Measurements from ENCODE around the gene ADGRG4.

Gene ADGRG4

DNA sequence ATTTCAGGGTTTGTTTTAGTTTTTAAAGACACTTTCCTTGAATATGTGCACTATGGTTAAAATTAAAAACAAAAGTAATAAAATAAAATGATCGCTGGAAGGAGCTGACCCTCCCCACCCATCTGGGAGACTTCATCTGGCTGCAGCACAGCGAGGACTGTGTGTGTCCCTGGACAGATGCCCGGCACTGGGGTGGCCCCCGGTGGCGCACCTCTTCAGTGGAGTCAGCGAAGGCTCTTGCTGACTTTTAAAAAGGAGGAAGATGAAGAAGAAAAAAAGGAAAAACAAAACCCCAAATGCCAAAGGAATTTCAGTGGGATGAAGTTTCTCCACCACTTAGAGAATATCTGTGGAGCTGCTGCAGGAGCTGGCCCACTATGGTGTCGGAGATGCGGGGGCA lies 5.4 kb upstream of the ADGRG4 start:
- Histone ChIP-seq H3K14ac (ENCODE audit: low read length in 2 of 2) (no peak overlapping the region), H3K4me3 (ENCODE audit: insufficient read depth in 1 of 2, low read depth in 1 of 2, low read length in 2 of 2) (no peak overlapping the region), H2BK15ac (ENCODE audit: low read depth, poor library complexity, severe bottlenecking) (no peak overlapping the region), H4K8ac (ENCODE audit: low read length) (no peak overlapping the region), H2BK120ac (ENCODE audit: low read depth, low read length) (no peak overlapping the region), H2AFZ (ENCODE audit: low read depth, low read length) (no peak overlapping the region), H3K27me3 (ENCODE audit: control insufficient read depth in 1 of 2, insufficient read depth in 1 of 2, low read length in 2 of 2) (peaks cover 3 to 10% of the 10 kb centered on the region in 2 experiments), H2BK12ac (ENCODE audit: low read length in 2 of 2) (no peak overlapping the region), H3K79me1 (replicated peaks; ENCODE audit: low read length, poor library complexity, severe bottlenecking) (no peaks in the 10 kb centered on the region), H3K27ac (ENCODE audit: low read length, poor library complexity, severe bottlenecking) (no peak overlapping the region), H3K9me3 (ENCODE audit: control insufficient read depth, low read length) (no peaks in the 10 kb centered on the region), H3K4me1 (ENCODE audit: control insufficient read depth, insufficient read depth, low read depth, low read length) (no peaks in the 10 kb centered on the region), H2BK5ac (ENCODE audit: low read depth, low read length, poor library complexity, severe bottlenecking) (no peak overlapping the region), H3K23ac (ENCODE audit: low read length in 2 of 2) (no peak overlapping the region), H3K4ac (ENCODE audit: low read depth in 1 of 2, low read length in 2 of 2) (no peak overlapping the region), H3K36me3 (ENCODE audit: control insufficient read depth in 1 of 2, insufficient read depth in 2 of 2, low read depth in 1 of 2, low read length in 2 of 2) (no peaks in the 10 kb centered on the region), H3K4me2 (ENCODE audit: low read length, poor library complexity, severe bottlenecking) (no peak overlapping the region), H4K91ac (ENCODE audit: low read length) (no peak overlapping the region), H2AK5ac (ENCODE audit: low read length, severe bottlenecking) (no peak overlapping the region), H3K18ac (ENCODE audit: low read depth in 1 of 2, low read length in 2 of 2) (no peak overlapping the region), H3K9ac (ENCODE audit: low read length) (no peak overlapping the region)
- WGBS: 100% methylated on average over 2 of the region's 8 CpGs
- DNase-seq: no peak

GRCh38 chrX:136303041-136303440 lies 2.3 kb downstream of the ADGRG4 start:
- H2AFZ ChIP-seq (ENCODE audit: low read depth, low read length): no peak overlapping the region
- 92% methylated on average over 2 of the region's 3 CpGs for WGBS
- no peak for DNase-seq

DNA sequence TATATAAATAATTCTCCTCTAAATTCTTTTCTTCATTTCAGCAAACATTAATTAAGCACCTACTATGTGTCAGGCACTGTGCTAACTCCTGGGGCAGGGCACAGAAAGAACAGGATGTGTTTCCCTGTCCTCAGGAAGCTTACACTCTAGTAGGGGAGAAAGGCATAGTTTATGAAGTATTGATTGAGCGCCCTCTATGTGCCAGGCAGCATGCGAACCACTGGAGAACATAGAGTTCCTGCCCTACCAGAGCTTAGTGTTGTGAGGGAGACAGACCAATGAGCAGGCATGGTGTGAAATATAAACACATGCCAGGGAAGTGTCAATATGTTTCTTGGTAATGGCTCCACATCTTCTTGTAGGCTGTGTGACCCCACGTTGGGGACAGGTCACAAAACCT lies 3.7 kb downstream of the ADGRG4 start:
- H3K79me1 ChIP-seq (replicated peaks; ENCODE audit: low read length, poor library complexity, severe bottlenecking): no peaks in the 10 kb centered on the region
- H3K14ac ChIP-seq (ENCODE audit: low read length in 2 of 2): no peak overlapping the region
- DNase-seq: no peak
- H3K36me3 ChIP-seq (ENCODE audit: control insufficient read depth in 1 of 2, insufficient read depth in 2 of 2, low read depth in 1 of 2, low read length in 2 of 2): no peaks in the 10 kb centered on the region
- H3K4ac ChIP-seq (ENCODE audit: low read depth in 1 of 2, low read length in 2 of 2): no peak overlapping the region
- H3K9me3 ChIP-seq (ENCODE audit: control insufficient read depth, low read length): no peaks in the 10 kb centered on the region
- no peak overlapping the region for H3K4me3 ChIP-seq (ENCODE audit: insufficient read depth in 1 of 2, low read depth in 1 of 2, low read length in 2 of 2)
- WGBS: 80% methylated on average over 3 of the region's 3 CpGs
- H4K8ac ChIP-seq (ENCODE audit: low read length): no peak overlapping the region
- H3K9ac ChIP-seq (ENCODE audit: low read length): no peak overlapping the region
- no peak overlapping the region for H2BK12ac ChIP-seq (ENCODE audit: low read length in 2 of 2)
- peaks cover 0 to 23% of the 10 kb centered on the region in 2 experiments for H3K27me3 ChIP-seq (ENCODE audit: control insufficient read depth in 1 of 2, insufficient read depth in 1 of 2, low read length in 2 of 2)
- H3K4me2 ChIP-seq (ENCODE audit: low read length, poor library complexity, severe bottlenecking): no peak overlapping the region
- H2AFZ ChIP-seq (ENCODE audit: low read depth, low read length): no peak overlapping the region
- no peak overlapping the region for H2BK120ac ChIP-seq (ENCODE audit: low read depth, low read length)
- H3K27ac ChIP-seq (ENCODE audit: low read length, poor library complexity, severe bottlenecking): no peak overlapping the region
- no peak overlapping the region for H2AK5ac ChIP-seq (ENCODE audit: low read length, severe bottlenecking)
- H3K23ac ChIP-seq (ENCODE audit: low read length in 2 of 2): no peak overlapping the region
- H3K4me1 ChIP-seq (ENCODE audit: control insufficient read depth, insufficient read depth, low read depth, low read length): no peaks in the 10 kb centered on the region
- H2BK5ac ChIP-seq (ENCODE audit: low read depth, low read length, poor library complexity, severe bottlenecking): no peak overlapping the region
- no peak overlapping the region for H3K18ac ChIP-seq (ENCODE audit: low read depth in 1 of 2, low read length in 2 of 2)
- no peak overlapping the region for H4K91ac ChIP-seq (ENCODE audit: low read length)
- H2BK15ac ChIP-seq (ENCODE audit: low read depth, poor library complexity, severe bottlenecking): no peak overlapping the region

More at GRCh38 chrX:136303041-136303440, 2.3 kb downstream of the ADGRG4 start:
- Histone ChIP-seq H3K36me3 (ENCODE audit: control insufficient read depth in 1 of 2, insufficient read depth in 2 of 2, low read depth in 1 of 2, low read length in 2 of 2) (no peaks in the 10 kb centered on the region), H3K4me1 (ENCODE audit: control insufficient read depth, insufficient read depth, low read depth, low read length) (no peaks in the 10 kb centered on the region), H3K14ac (ENCODE audit: low read length in 2 of 2) (no peak overlapping the region), H4K8ac (ENCODE audit: low read length) (no peak overlapping the region), H3K23ac (ENCODE audit: low read length in 2 of 2) (no peak overlapping the region), H3K4me2 (ENCODE audit: low read length, poor library complexity, severe bottlenecking) (no peak overlapping the region), H2AK5ac (ENCODE audit: low read length, severe bottlenecking) (no peak overlapping the region), H2BK120ac (ENCODE audit: low read depth, low read length) (no peak overlapping the region), H3K9me3 (ENCODE audit: control insufficient read depth, low read length) (no peaks in the 10 kb centered on the region), H2BK15ac (ENCODE audit: low read depth, poor library complexity, severe bottlenecking) (no peak overlapping the region), H2BK12ac (ENCODE audit: low read length in 2 of 2) (no peak overlapping the region), H3K79me1 (replicated peaks; ENCODE audit: low read length, poor library complexity, severe bottlenecking) (no peaks in the 10 kb centered on the region), H4K91ac (ENCODE audit: low read length) (no peak overlapping the region), H3K27ac (ENCODE audit: low read length, poor library complexity, severe bottlenecking) (no peak overlapping the region), H3K4ac (ENCODE audit: low read depth in 1 of 2, low read length in 2 of 2) (no peak overlapping the region), H2BK5ac (ENCODE audit: low read depth, low read length, poor library complexity, severe bottlenecking) (no peak overlapping the region), H3K27me3 (ENCODE audit: control insufficient read depth in 1 of 2, insufficient read depth in 1 of 2, low read length in 2 of 2) (peaks cover 0 to 18% of the 10 kb centered on the region in 2 experiments), H3K18ac (ENCODE audit: low read depth in 1 of 2, low read length in 2 of 2) (no peak overlapping the region), H3K9ac (ENCODE audit: low read length) (no peak overlapping the region), H3K4me3 (ENCODE audit: insufficient read depth in 1 of 2, low read depth in 1 of 2, low read length in 2 of 2) (no peak overlapping the region)

DNA sequence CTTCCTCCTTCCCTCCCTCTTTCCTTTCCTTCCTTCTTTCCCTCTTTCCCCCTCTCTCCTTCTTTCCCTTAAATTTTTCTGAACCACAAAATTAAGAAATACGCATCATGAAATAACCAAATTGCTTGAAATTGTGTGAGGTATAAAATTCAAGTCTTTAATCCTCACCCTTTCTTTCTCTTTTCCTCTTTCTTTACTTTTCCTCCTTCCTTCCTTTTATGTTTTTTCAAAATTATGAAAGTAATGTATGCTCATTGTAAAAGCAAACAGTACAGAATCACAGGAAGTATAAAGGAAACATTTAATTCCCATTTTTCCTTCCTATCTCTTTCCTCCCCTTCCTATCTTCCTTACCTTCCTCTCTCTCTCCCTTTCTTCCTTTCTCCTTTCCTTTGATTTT lies 5.4 kb downstream of the ADGRG4 start:
- Histone ChIP-seq H3K23ac (ENCODE audit: low read length in 2 of 2) (no peak overlapping the region), H3K9ac (ENCODE audit: low read length) (no peak overlapping the region), H2BK120ac (ENCODE audit: low read depth, low read length) (no peak overlapping the region), H2BK15ac (ENCODE audit: low read depth, poor library complexity, severe bottlenecking) (no peak overlapping the region), H3K9me3 (ENCODE audit: control insufficient read depth, low read length) (no peaks in the 10 kb centered on the region), H2AFZ (ENCODE audit: low read depth, low read length) (no peak overlapping the region), H3K14ac (ENCODE audit: low read length in 2 of 2) (no peak overlapping the region), H3K18ac (ENCODE audit: low read depth in 1 of 2, low read length in 2 of 2) (no peak overlapping the region), H2BK12ac (ENCODE audit: low read length in 2 of 2) (no peak overlapping the region), H3K4me1 (ENCODE audit: control insufficient read depth, insufficient read depth, low read depth, low read length) (no peaks in the 10 kb centered on the region), H2BK5ac (ENCODE audit: low read depth, low read length, poor library complexity, severe bottlenecking) (no peak overlapping the region), H4K91ac (ENCODE audit: low read length) (no peak overlapping the region), H3K36me3 (ENCODE audit: control insufficient read depth in 1 of 2, insufficient read depth in 2 of 2, low read depth in 1 of 2, low read length in 2 of 2) (no peaks in the 10 kb centered on the region), H4K8ac (ENCODE audit: low read length) (no peak overlapping the region), H2AK5ac (ENCODE audit: low read length, severe bottlenecking) (no peak overlapping the region), H3K27ac (ENCODE audit: low read length, poor library complexity, severe bottlenecking) (no peak overlapping the region), H3K79me1 (replicated peaks; ENCODE audit: low read length, poor library complexity, severe bottlenecking) (no peaks in the 10 kb centered on the region), H3K4ac (ENCODE audit: low read depth in 1 of 2, low read length in 2 of 2) (no peak overlapping the region), H3K4me2 (ENCODE audit: low read length, poor library complexity, severe bottlenecking) (no peak overlapping the region), H3K4me3 (ENCODE audit: insufficient read depth in 1 of 2, low read depth in 1 of 2, low read length in 2 of 2) (no peak overlapping the region), H3K27me3 (ENCODE audit: control insufficient read depth in 1 of 2, insufficient read depth in 1 of 2, low read length in 2 of 2) (peaks cover 0 to 23% of the 10 kb centered on the region in 2 experiments)
- WGBS: no CpG with 5 or more reads among the region's 1 CpG
- DNase-seq: no peak
